PC-9 (cell line): ENCODE measurements around the gene ECSCR.

ENCODE experiments used
- EZH2 ChIP-seq: fragments of 200-600 bp; sonication (generic); IDR thresholded peaks from 2 replicates; pipeline ENCODE4 v1.8.0; 2017; ENCODE audit warnings: antibody characterized with exemption, low read depth
- TF ChIP-seq, protein P1 (sequence below): fragments of 200-600 bp; sonication (generic); conservative IDR thresholded peaks from 2 replicates; pipeline ENCODE4 v1.6.1; 2017; ENCODE audit warnings: mixed run types, antibody characterized with exemption, mild to moderate bottlenecking, moderate library complexity

GRCh38 chr5:139403418-139403786, 59.1 kb downstream of the ECSCR start:
- TF ChIP-seq, protein P1, sequence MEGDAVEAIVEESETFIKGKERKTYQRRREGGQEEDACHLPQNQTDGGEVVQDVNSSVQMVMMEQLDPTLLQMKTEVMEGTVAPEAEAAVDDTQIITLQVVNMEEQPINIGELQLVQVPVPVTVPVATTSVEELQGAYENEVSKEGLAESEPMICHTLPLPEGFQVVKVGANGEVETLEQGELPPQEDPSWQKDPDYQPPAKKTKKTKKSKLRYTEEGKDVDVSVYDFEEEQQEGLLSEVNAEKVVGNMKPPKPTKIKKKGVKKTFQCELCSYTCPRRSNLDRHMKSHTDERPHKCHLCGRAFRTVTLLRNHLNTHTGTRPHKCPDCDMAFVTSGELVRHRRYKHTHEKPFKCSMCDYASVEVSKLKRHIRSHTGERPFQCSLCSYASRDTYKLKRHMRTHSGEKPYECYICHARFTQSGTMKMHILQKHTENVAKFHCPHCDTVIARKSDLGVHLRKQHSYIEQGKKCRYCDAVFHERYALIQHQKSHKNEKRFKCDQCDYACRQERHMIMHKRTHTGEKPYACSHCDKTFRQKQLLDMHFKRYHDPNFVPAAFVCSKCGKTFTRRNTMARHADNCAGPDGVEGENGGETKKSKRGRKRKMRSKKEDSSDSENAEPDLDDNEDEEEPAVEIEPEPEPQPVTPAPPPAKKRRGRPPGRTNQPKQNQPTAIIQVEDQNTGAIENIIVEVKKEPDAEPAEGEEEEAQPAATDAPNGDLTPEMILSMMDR: no peak
- no peak for TF ChIP-seq EZH2
